ENCODE measurements around the gene GRK7. TPM values are rescaled to one million over a fixed set of nuclear protein-coding genes. Genes with fewer than 3 reads are reported as not detected.

Gene GRK7
- total and polyA plus RNA-seq, 2 of the 13 experiments (the other 11 are each of a cell fraction or from before 2014, with no cell fraction given): not detected

- TF ChIP-seq ZNF281 (CRISPR knock-in tag; IDR thresholded peaks at IDR 0.05; ENCODE audit: borderline replicate concordance): no peak
- no peak for TF ChIP-seq POGZ (CRISPR knock-in tag; IDR thresholded peaks at IDR 0.05)
- no peak for TF ChIP-seq MYNN (CRISPR knock-in tag; IDR thresholded peaks at IDR 0.05; ENCODE audit: low read depth)
- TF ChIP-seq ZSCAN29 (CRISPR knock-in tag; conservative IDR thresholded peaks at IDR 0.05): no peak
- TF ChIP-seq CHD4 (IDR thresholded peaks at IDR 0.05; ENCODE audit: borderline replicate concordance, low read length): no peak
- TF ChIP-seq SRSF9 (IDR thresholded peaks at IDR 0.05; ENCODE audit: borderline replicate concordance, insufficient read depth, low read depth, low read length, poor library complexity, severe bottlenecking): no peak
- no peak for TF ChIP-seq MAZ (IDR thresholded peaks at IDR 0.05; ENCODE audit: borderline replicate concordance, low read depth, low read length)
- no peak for TF ChIP-seq MAZ (CRISPR knock-in tag; IDR thresholded peaks at IDR 0.05; ENCODE audit: low read depth)
- TF ChIP-seq ZNF367 (CRISPR knock-in tag; IDR thresholded peaks at IDR 0.05; ENCODE audit: borderline replicate concordance): no peak
- no peak for TF ChIP-seq TBX2 (CRISPR knock-in tag; IDR thresholded peaks at IDR 0.05; ENCODE audit: borderline replicate concordance)
- no peak for TF ChIP-seq ZNF713 (CRISPR knock-in tag; IDR thresholded peaks at IDR 0.05)
- TF ChIP-seq USF2 (IDR thresholded peaks at IDR 0.05; ENCODE audit: low read depth, low read length): no peak
- TF ChIP-seq USF2 (CRISPR knock-in tag; IDR thresholded peaks at IDR 0.05; ENCODE audit: borderline replicate concordance): no peak
- TF ChIP-seq RAD51 (IDR thresholded peaks at IDR 0.05; ENCODE audit: borderline replicate concordance): no peak
Measured at GRCh38 chr3:141753399-141753798, 9.8 kb upstream of the GRK7 start (continued).
